Measurements from ENCODE around the gene C19orf73. TPM values are rescaled to one million over a fixed set of nuclear protein-coding genes. Genes with fewer than 3 reads are reported as not detected.
A peak's percentile ranks its signal among the peaks of the same experiment; 100 is the strongest.

C19orf73 gene
- total RNA-seq, 1 donor: 0.54 TPM

DNA sequence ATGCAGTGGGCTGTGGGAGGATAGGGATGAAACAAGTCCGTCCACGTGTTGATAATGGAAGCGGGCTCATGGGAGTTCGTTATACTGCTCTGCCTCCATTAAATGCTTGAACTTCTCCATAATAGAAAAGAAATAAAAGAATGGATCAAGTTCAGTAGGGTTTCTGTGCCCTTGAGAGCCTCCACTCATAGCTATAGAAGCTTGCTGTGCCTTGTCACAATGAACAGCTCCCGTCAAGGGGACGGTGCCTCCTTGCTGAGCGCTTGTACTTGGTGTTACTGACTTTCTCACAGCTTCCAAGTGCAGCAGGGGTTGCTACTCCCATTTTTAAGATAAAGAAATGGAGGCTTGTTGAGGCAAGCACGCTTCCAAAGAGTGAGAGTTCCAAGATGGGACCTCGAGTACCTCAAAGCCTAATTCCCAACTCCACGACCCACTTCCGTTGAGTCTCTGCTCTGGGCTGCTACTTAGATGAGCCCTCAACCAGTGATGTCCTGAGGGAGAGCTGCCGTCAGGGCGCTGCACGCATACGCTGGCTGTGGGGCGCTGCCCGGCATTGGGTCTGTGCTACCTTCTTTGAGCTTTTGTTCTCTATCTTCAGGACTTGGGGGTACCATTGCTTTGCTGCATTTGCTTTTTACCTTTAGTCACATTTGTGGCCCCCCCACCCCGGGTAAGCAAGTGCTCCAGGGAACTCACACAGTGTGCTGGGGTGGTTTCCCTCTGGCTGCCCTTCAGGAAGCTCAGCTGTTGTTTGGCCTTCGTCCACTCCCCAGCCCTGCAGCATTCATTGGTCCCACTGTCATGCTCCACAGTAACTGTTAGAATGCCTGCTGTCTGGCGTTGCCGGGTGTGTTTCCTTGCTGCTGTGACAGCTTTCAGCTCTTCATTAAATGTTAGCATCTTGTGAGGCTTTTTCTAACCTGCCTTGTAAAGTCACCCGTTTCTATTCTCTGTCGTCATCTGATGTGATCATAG lies 24.1 kb downstream of the C19orf73 start:
- no peak overlapping the region for H3K4me3 ChIP-seq (ENCODE audit: low read depth, low read length)
- DNase-seq (ENCODE audit: low read depth): peak; percentile 28
- no peak for TF ChIP-seq CTCF (IDR thresholded peaks at IDR 0.05; ENCODE audit: insufficient read depth, low read length)

- DNase-seq (ENCODE audit: low read depth): no peak
- H3K4me3 ChIP-seq (ENCODE audit: low read depth, low read length): no peak overlapping the region
- no peak for TF ChIP-seq CTCF (IDR thresholded peaks at IDR 0.05; ENCODE audit: insufficient read depth, low read length)
Measured at GRCh38 chr19:49092686-49093085, 26.3 kb downstream of the C19orf73 start.

GRCh38 chr19:49091391-49092038 lies 27.4 kb downstream of the C19orf73 start:
- H3K4me3 ChIP-seq (ENCODE audit: low read depth, low read length): no peak overlapping the region
- no peak for DNase-seq (ENCODE audit: low read depth)
- TF ChIP-seq CTCF (IDR thresholded peaks at IDR 0.05; ENCODE audit: insufficient read depth, low read length): no peak

- TF ChIP-seq CTCF (IDR thresholded peaks at IDR 0.05; ENCODE audit: insufficient read depth, low read length): no peak
- peak overlapping the region; percentile 96 for H3K4me3 ChIP-seq (ENCODE audit: low read depth, low read length)
- DNase-seq (ENCODE audit: low read depth): no peak
Measured at GRCh38 chr19:49086296-49086695, 32.6 kb downstream of the C19orf73 start.

- H3K4me3 ChIP-seq (ENCODE audit: low read depth, low read length): peak overlapping the region; percentile 96
- no peak for DNase-seq (ENCODE audit: low read depth)
- no peak for TF ChIP-seq CTCF (IDR thresholded peaks at IDR 0.05; ENCODE audit: insufficient read depth, low read length)
Measured at GRCh38 chr19:49085868-49086232, 33.1 kb downstream of the C19orf73 start.

- peak; percentile 99 for DNase-seq (ENCODE audit: low read depth)
- no peak for TF ChIP-seq CTCF (IDR thresholded peaks at IDR 0.05; ENCODE audit: insufficient read depth, low read length)
- peak within 1 kb of the TSS; percentile 96 for H3K4me3 ChIP-seq (ENCODE audit: low read depth, low read length)
Measured at GRCh38 chr19:49085020-49085867, 33.7 kb downstream of the C19orf73 start, which contains the start of gene SNRNP70. TSS of gene SNRNP70 (plus strand) at chr19:49085451. CDS start at chr19:49086415, 964 bp downstream.

Data from fibroblast of the aortic adventitia (primary cell).